ENCODE measurements around the gene RNF40.

GRCh38 chr16:30744183-30744582, 17.9 kb upstream of the RNF40 start:
- TF ChIP-seq, protein P1, sequence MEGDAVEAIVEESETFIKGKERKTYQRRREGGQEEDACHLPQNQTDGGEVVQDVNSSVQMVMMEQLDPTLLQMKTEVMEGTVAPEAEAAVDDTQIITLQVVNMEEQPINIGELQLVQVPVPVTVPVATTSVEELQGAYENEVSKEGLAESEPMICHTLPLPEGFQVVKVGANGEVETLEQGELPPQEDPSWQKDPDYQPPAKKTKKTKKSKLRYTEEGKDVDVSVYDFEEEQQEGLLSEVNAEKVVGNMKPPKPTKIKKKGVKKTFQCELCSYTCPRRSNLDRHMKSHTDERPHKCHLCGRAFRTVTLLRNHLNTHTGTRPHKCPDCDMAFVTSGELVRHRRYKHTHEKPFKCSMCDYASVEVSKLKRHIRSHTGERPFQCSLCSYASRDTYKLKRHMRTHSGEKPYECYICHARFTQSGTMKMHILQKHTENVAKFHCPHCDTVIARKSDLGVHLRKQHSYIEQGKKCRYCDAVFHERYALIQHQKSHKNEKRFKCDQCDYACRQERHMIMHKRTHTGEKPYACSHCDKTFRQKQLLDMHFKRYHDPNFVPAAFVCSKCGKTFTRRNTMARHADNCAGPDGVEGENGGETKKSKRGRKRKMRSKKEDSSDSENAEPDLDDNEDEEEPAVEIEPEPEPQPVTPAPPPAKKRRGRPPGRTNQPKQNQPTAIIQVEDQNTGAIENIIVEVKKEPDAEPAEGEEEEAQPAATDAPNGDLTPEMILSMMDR (IDR thresholded peaks at IDR 0.05; ENCODE audit: low read depth, low read length, poor library complexity, severe bottlenecking), result no peak
- TF ChIP-seq EZH2phosphoT487 (IDR thresholded peaks at IDR 0.05; ENCODE audit: borderline replicate concordance, low read length), result no peak
